NCI-H2107 treated with DMSO at 0.1 percent for 48 hours (cell line): ENCODE data around the gene FLT3.
"Not testable (repeated sequence)": the region's sequence is repeated elsewhere in the genome, so short reads cannot be mapped to it uniquely, and the experiment has no call there.

ENCODE experiments used
- DNase-seq: peaks from one replicate; lab custom pipeline; 2025; ENCODE audit not compliant: unreplicated experiment; lab: John Stamatoyannopoulos, UW

Gene FLT3

DNA sequence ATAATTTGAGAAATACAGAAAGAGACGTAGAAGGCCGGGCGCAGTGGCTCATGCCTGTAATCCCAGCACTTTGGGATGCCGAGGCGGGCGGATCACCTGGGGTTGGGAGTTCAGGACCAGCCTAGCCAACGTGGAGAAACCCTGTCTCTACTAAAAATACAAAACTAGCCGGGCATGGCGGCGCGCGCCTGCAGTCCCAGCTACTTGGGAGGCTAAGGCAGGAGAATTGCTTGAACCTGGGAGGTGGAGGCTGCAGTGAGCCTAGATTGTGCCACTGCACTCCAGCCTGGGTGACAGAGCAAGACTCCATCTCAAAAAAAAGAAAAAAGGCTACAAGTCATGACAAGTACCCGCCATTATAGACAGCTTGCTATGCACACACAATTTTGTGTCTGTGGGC, 95.4 kb downstream of the FLT3 start:
- DNase-seq: not testable (repeated sequence)

DNA sequence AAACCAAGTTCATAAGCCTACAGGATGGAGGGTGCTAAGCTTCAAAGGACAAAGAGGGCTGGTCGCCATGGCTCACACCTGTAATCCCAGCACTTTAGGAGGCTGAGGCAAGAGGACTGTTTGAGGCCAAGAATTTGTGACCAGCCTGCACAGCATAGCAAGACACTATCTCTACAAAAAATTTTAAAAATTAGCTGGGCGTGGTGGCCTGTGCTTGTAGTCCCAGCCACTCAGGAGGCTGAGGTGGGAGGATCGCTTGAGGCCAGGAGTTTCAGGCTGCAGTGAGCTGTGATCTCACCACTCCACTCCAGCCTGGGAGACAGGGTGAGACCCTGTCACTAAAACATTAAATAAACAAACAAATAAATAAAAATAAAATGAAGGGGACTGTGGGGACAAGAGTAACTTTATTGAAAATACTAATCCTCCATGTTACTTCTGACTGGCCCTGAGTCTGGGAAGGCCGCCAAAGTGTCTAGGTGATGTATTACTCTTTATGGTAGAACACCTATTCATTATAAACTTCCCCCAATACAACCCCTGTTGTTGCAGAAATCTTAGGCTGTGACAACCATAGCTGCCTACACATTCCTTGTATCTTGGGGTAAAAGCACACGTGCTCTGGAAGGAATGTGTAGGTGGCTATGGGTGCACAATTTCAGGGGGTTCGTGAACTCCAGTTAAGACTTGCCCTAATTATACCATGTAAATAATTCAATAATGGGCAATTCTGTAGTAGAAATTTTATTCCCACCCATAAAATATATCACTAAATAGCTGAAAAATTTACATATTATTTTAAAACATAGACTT, 97.3 kb downstream of the FLT3 start:
- no peak for DNase-seq

DNA sequence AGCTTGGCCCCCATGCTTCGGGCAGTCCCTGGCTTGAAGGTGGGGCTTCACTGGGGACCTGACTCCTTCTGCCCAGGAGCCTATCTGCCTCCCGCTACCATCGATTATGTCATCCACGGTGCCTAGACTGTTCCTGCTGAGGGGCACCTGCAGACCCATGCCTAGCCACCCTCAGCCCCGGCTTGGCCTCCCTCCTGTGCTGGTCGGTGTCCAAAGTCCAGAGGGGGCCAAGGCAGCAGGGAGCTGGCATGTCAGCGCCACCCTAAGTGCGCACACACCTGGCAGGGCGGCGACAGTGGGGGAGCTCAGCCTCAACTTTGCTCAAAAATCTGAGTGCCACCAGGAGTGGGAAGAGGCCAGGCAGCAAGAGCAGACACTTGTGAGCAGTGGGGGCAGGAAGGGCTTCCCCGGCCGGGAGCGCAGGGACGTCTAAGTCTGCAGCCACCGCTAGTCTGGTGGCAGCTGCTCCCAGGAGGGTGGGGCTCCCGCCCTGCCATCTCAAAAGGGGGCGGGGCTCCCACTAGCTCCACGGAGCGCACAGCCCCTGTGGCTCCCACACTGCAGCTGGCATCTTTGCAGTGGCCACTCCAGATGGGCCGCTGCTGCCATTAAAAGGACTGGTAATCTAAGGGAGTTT, 98.4 kb downstream of the FLT3 start:
- DNase-seq: no peak

DNA sequence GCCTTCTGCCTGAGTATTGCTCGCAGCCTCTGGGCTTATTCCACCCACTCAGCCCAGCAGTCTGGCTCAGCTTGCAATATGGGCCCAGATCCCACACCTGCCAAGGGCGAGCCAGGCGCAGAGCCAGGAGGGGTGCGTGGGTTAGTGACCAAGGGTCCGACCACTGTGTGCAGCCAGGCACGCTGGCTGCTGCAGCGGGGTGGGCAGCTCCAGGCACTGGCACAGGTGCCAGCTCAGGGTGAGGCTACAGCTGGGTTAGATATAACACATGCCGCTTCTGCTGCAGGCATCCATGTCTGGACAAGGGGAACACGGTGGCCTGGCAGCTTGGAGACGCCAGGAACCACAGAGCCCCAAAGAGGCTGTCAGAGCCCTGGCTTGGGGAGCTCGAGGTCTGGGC, 99.3 kb downstream of the FLT3 start:
- DNase-seq: no peak

DNA sequence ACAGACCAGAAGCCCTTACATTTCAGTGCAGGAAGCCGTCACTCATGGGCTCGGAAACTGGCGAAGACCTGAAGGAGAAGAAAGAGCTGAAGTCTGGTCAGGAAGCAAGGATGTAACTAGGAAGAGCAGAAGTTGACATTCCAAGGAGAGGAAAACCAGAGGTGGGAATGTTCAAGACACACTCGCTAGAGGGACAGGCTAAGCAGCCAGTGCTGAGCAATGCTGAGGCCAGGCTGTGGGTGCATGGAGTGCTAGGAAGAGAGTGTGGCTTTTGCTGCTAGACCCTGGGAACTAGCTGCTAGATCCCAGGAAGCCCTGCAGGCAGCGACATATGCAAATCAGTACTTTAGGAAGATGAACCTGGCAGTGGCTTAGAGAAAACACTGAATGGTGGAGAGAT, 99.8 kb downstream of the FLT3 start:
- no peak for DNase-seq

DNA sequence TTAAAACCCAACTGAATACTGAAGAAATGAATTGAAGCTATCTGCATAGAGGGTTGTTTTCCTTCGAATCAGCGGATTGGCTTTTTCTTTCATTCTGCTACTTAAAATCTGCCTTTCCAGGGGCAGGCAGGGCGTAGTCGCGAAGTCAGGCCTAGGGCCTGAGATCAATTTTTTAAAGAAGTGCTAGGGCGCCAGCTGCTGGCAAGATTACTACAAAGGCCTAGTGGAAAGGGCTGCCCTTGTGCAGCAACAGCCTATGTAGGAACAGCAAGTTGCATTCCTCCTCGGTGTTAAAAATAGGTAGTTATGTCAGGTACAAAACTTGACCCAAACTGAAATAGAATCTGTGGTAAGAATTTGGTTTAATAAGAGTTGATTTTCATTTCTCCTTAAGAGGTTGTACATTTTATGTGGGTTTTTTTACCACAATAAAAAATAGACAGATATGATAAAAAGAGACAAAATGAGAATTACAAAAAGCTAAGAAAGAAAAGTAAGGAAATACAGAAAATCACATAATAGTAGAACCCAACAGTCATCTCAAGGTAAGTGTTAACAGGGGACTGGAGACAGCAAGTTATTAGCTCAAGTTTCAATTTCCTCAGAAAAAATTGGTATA, 102.4 kb downstream of the FLT3 start:
- DNase-seq: no peak

GRCh38 chr13:27991881-27992280, 108.5 kb downstream of the FLT3 start:
- DNase-seq: no peak

- no peak for DNase-seq
These were observed 111.9 kb downstream of the FLT3 start, which contains the start of gene URAD for GRCh38 chr13:27988520-27988919. URAD (minus strand) TSS chr13:27988693; CDS start chr13:27988637, 56 bp downstream.

DNA sequence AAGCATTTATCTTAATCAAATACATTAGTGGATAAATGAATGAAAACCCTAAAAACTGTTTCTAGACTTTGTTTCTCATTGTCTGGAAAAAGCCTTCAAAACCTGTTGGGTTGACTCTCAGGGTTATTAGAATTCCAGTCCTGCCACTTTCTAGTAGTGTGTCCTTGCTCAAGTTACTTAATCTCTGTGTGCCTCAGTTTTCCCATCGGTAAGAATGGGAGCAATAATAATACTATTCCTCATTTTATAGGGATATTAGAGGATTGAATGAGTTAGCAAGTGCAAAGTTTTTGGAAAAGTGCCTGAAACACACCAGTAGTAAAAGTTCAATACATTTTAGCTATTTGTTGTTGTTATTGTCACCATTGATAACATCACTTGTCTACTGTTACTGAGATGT, 114.8 kb downstream of the FLT3 start:
- DNase-seq: no peak

GRCh38 chr13:27982361-27982760, 118.0 kb downstream of the FLT3 start:
- DNase-seq: no peak

- DNase-seq: no peak
These were observed 119.2 kb downstream of the FLT3 start for GRCh38 chr13:27981006-27981708.

DNA sequence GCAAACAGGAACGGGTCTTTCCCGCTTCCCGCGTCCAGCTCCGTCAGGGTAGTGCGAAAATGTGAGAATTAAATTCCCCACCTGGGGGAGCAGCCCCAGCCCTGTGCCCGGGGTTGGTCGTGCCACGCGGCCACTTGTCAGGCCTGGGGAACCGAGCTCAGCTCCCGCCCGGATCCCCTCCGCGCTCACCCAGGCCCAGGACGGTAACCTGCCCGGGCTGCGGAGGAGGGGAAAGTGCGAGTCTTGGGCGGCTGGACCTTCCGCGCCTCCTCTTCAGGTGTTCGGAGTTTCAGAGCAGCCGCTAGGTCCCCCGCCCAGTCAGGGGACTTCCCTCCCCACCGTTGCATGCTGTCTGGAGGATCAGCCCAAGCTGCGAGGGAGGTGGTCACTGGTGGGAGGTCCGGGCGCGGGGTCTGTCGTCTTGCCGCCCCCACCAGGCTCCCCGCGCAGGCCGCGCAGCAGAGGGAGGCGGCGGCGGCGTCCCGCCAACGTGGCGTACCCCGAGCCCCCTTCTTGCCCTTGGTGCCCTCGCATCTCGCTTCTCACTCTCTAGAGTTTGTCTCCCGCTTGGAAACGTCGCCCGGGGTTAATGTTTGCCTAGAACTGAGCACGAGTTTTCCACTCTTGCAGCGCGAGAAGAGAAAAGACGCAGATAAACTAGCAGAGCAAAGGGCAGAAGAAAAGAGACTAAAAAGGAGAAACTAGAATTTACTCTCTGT, 119.9 kb downstream of the FLT3 start:
- no peak for DNase-seq

DNA sequence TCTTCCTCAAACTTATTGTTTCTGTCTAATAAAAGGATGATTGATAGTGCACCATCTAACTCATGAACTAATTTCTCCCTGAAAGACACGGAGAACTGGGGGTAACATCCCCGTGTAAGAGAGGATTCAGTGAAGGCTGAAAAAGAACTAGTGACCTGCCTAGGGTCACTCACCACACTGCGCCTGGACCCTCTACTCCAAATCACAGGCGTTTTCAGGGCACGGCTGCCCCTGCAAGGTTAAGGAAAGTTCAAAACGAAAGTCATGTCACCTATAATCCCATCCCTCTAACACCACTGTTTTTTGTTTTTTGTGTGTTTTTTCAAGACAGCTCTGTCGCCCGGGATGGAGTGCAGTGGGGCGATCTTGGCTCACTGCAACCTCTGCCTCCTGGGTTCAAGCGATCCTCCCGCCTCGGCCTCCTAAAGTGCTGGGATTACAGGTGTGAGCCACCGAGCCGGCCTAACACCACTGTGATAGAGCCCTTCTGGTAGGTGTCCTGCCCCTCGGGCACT, 120.6 kb downstream of the FLT3 start:
- DNase-seq: no peak

GRCh38 chr13:27979001-27979643, 121.3 kb downstream of the FLT3 start:
- no peak for DNase-seq

GRCh38 chr13:27978301-27978968, 121.9 kb downstream of the FLT3 start:
- DNase-seq: no peak

DNA sequence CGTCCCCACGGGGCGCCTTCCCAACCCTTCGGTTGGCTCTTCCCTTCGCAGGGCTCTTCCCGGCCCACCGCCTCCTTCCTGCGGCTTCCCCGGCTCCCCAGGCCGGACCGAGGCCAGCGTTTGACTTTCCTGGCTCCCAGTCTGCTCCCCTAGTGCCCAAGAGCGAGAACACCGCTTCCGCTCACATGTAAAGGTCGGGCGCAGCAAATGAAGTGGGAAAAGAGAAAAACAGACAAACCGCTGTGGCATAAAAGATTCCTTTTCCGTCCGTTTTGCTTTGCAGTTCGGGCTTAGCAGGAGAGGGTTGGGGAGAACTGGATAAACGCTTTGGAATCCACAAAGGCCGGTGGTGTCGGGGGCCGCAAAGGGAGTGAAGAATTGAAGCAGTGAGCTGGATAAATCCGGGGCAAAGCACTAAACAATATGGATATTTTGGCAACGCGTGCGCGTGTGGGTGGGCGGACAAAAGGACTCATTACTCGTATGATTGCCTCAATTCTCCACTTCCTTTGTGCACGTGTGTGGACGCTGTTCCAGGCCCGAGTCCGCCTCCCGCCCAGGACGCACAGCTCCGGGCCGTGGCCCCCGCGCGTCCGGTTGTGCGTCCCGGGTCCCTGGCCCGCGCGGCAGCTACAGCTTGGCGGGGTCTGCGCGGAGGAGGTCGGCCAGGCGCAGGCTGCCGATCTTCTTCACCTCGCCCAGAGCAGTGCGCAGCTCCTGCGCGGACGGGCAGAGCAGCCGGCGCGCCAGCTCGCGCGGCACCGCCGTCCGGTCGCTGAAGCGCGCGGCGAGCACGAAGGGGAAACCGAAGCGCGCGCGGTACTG, 122.7 kb downstream of the FLT3 start:
- no peak for DNase-seq

DNA sequence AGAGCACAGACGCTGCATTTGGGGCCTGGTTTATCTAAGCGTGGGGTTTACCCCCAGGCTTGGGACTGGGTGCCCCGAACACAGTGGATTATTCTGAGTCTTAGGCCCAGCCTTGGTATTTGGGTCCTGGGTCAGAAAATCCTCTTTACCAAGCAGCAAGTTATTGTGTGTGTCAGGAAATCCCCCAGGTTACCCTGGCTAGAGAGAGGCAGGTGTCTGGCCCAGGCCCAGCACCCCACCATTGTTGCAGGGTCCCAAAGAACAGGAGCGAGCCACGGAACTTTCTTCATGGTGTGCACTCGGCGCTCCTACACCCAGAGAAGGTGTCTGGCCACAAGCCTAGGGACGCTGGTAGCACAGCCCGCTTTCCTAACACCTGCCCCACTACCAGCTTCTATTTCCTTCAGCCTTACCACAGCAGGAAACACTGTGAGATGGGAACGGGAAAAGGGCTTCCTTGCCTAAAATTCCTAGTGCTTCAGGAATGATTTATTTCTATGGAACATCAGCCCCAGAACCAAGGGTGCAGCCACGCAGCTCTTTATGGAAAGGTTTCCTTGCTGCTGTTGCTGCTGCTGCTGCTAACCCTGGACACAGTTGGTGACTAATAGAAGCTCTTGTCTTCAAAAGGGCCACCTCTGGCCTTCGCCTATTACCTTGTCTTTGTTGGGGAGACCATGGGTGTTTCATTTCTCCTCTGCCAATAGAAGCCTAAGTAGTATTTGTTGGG, 123.8 kb downstream of the FLT3 start:
- no peak for DNase-seq
